Fibroblast of lung (primary cell): Measurements from ENCODE around the gene GET3. TPM values are rescaled to one million over a fixed set of nuclear protein-coding genes. Genes with fewer than 3 reads are reported as not detected.

Source experiments
- DNase-seq, 2 donors: peaks; one replicate each; pipeline versions ENCODE4 v3.0.0 to v3.0.0-alpha.2; 2010; ENCODE audit warnings: low read depth in 2 of 2
- H2AFZ ChIP-seq: 2 replicates; pipeline ENCODE4 v1.5.1; 2012; ENCODE audit warnings: low read length, control low read depth, inconsistent platforms
- H3K27ac ChIP-seq: 2 replicates; pipeline ENCODE4 v1.5.1; 2011; ENCODE audit warnings: low read length, control low read depth; ENCODE audit not compliant: insufficient read depth
- H3K27me3 ChIP-seq: 2 replicates; pipeline ENCODE4 v1.5.1; 2011; ENCODE audit warnings: mild to moderate bottlenecking, low read length; ENCODE audit not compliant: control insufficient read depth, insufficient read depth
- H3K36me3 ChIP-seq: 2 replicates; pipeline ENCODE4 v1.5.1; 2011; ENCODE audit warnings: low read length; ENCODE audit not compliant: control insufficient read depth, insufficient read depth
- H3K4me1 ChIP-seq: 2 replicates; pipeline ENCODE4 v1.5.1; 2011; ENCODE audit warnings: low read length; ENCODE audit not compliant: control insufficient read depth, insufficient read depth; ENCODE audit errors: extremely low read depth
- H3K4me2 ChIP-seq: 2 replicates; pipeline ENCODE4 v1.5.1; 2011; ENCODE audit warnings: low read length, control low read depth; ENCODE audit not compliant: insufficient read depth; ENCODE audit errors: extremely low read depth
- H3K4me3 ChIP-seq, 4 experiments: fragments of 200-600 bp in 1 of 4; sonication (generic) in 1 of 4; replicated peaks in 1 of 4; 2 replicates each; pipeline ENCODE4 v1.5.1; 2011 to 2016; ENCODE audit warnings: low read length in 4 of 4, low read depth in 3 of 4, mild to moderate bottlenecking in 3 of 4, control low read depth in 2 of 4, inconsistent platforms in 1 of 4, mixed read lengths in 1 of 4; ENCODE audit not compliant: insufficient read depth in 1 of 4; ENCODE audit errors: control extremely low read depth in 1 of 4
- H3K79me2 ChIP-seq: 2 replicates; pipeline ENCODE4 v1.5.1; 2012; ENCODE audit warnings: mild to moderate bottlenecking, low read length, inconsistent platforms; ENCODE audit not compliant: control insufficient read depth, insufficient read depth
- H3K9ac ChIP-seq: 2 replicates; pipeline ENCODE4 v1.5.1; 2011; ENCODE audit warnings: mild to moderate bottlenecking, low read length, control low read depth; ENCODE audit not compliant: insufficient read depth
- H3K9me3 ChIP-seq: 2 replicates; pipeline ENCODE4 v1.5.1; 2012; ENCODE audit warnings: low read depth, low read length; ENCODE audit not compliant: control insufficient read depth, insufficient read depth
- H4K20me1 ChIP-seq: 2 replicates; pipeline ENCODE4 v1.5.1; 2011; ENCODE audit warnings: low read length; ENCODE audit not compliant: control insufficient read depth, insufficient read depth; ENCODE audit errors: extremely low read depth
- EZH2 ChIP-seq: IDR thresholded peaks from 2 replicates; pipeline ENCODE4 v1.5.1; 2012; ENCODE audit warnings: low read length, control low read depth, mild to moderate bottlenecking; ENCODE audit errors: missing control alignments
- polyA plus RNA-seq, 2 donors: library from polyadenylated mRNA; depleted of rRNA in 1 of 2; stranded (reverse) in 1 of 2; unstranded in 1 of 2; fragments of >200 nt; gene quantifications; 2 replicates each; pipeline ENCODE4 v1.2.1, GENCODE V29; 2011 to 2012; ENCODE audit warnings: missing spikeins in 1 of 2
- total RNA-seq: library from RNA; depleted of rRNA; stranded (reverse); fragments of >200 nt; gene quantifications from 2 replicates; pipeline ENCODE4 v1.2.1, GENCODE V29; 2014
- TF ChIP-seq, protein P1 (sequence below), 2 donors: IDR thresholded peaks in 1 of 2; conservative IDR thresholded peaks in 1 of 2; 1 replicate in 1 of 2; 2 replicates in 1 of 2; pipeline ENCODE4 v1.5.1; 2011 to 2012; ENCODE audit warnings: low read length in 2 of 2, control low read depth in 1 of 2, inconsistent platforms in 1 of 2, low read depth in 1 of 2, mild to moderate bottlenecking in 1 of 2

GET3 gene
- total and polyA plus RNA-seq, 2 donors (not counting 1 experiment from before 2014, with no cell fraction given): 94.1 to 123 TPM

- TF ChIP-seq, protein P1, sequence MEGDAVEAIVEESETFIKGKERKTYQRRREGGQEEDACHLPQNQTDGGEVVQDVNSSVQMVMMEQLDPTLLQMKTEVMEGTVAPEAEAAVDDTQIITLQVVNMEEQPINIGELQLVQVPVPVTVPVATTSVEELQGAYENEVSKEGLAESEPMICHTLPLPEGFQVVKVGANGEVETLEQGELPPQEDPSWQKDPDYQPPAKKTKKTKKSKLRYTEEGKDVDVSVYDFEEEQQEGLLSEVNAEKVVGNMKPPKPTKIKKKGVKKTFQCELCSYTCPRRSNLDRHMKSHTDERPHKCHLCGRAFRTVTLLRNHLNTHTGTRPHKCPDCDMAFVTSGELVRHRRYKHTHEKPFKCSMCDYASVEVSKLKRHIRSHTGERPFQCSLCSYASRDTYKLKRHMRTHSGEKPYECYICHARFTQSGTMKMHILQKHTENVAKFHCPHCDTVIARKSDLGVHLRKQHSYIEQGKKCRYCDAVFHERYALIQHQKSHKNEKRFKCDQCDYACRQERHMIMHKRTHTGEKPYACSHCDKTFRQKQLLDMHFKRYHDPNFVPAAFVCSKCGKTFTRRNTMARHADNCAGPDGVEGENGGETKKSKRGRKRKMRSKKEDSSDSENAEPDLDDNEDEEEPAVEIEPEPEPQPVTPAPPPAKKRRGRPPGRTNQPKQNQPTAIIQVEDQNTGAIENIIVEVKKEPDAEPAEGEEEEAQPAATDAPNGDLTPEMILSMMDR (conservative IDR thresholded peaks at IDR 0.05 in 1 of 2, IDR thresholded peaks at IDR 0.05 in 1 of 2; ENCODE audit: low read depth in 1 of 2, low read length in 2 of 2): no peak
- TF ChIP-seq EZH2: no peak
- Histone ChIP-seq H3K79me2 (no peaks in the 10 kb centered on the region), H4K20me1 (no peaks in the 10 kb centered on the region), H3K9me3 (no peaks in the 10 kb centered on the region), H2AFZ (no peak overlapping the region), H3K9ac (no peak overlapping the region), H3K36me3 (peaks cover 17% of the 10 kb centered on the region), H3K4me1 (peaks cover 6% of the 10 kb centered on the region), H3K27me3 (no peaks in the 10 kb centered on the region), H3K4me3 (no peak overlapping the region), H3K27ac (no peak overlapping the region), H3K4me2 (no peak overlapping the region)
- DNase-seq: peak in 1 of 2 donors; percentile 32
Observed at GRCh38 chr19:12745166-12745897, 8.0 kb downstream of the GET3 start.

DNA sequence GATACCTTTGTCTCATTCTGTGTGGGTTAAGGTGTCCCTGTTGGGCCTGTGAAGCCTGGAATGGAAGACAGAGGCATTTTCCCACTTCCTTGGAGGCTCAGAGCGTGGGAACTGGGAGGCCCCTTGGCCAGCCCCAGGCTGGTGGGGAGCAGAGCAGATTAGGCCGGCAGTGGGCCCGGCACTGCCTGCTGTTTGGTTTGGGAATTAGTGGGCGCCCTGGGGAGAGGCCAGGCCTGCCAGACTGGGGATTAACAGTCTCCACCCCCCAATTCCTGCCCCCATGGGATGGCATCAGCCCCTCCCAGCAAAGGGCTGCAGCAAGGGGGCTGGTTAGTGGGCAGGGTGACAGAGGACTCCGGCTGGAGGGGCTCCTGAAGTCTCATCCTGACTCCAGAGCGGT lies 11.2 kb downstream of the GET3 start:
- TF ChIP-seq, protein P1 (conservative IDR thresholded peaks at IDR 0.05 in 1 of 2, IDR thresholded peaks at IDR 0.05 in 1 of 2; ENCODE audit: low read depth in 1 of 2, low read length in 2 of 2): no peak
- TF ChIP-seq EZH2: no peak
- Histone ChIP-seq H3K9me3 (no peaks in the 10 kb centered on the region), H4K20me1 (no peaks in the 10 kb centered on the region), H3K4me3 (no peak overlapping the region), H2AFZ (no peak overlapping the region), H3K4me1 (peaks cover 6% of the 10 kb centered on the region), H3K27me3 (peaks cover 12% of the 10 kb centered on the region), H3K36me3 (peaks cover 17% of the 10 kb centered on the region), H3K4me2 (no peak overlapping the region), H3K9ac (no peak overlapping the region), H3K27ac (no peak overlapping the region), H3K79me2 (no peaks in the 10 kb centered on the region)
- DNase-seq: no peak

DNA sequence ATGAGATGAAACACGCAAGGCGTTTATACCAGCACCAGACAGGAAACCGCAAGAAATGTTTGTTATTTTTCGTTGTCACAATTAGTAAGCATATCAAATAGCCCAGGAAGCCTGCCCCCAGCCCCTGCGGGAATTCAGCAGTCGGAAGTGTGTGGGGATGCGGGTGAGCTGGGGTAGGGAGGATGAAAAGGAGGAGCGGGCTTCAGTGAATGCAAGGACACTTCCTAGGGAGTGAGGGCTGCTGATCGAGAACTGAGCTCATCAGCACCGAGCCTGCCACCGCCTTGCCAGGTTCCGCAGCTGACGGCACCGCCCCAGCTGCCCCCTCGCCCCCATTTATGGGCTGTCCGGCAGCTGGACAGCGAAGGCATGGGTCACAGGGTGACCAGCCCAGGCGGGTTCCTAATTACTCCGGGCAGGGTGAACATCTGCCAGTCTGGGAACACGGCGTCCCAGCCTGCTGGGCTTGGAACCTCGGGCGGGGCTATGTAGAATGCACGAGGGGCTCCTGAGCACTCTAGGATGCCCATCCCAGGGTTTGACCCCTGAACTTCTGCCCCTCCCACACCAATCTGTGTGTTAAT lies 12.7 kb downstream of the GET3 start:
- Histone ChIP-seq H3K4me1 (peaks cover 6% of the 10 kb centered on the region), H3K9ac (no peak overlapping the region), H3K9me3 (no peaks in the 10 kb centered on the region), H3K27ac (no peak overlapping the region), H3K36me3 (peaks cover 16% of the 10 kb centered on the region), H3K4me3 (no peak overlapping the region), H2AFZ (no peak overlapping the region), H4K20me1 (no peaks in the 10 kb centered on the region), H3K27me3 (peaks cover 16% of the 10 kb centered on the region), H3K4me2 (no peak overlapping the region), H3K79me2 (no peaks in the 10 kb centered on the region)
- TF ChIP-seq, protein P1 (conservative IDR thresholded peaks at IDR 0.05 in 1 of 2, IDR thresholded peaks at IDR 0.05 in 1 of 2; ENCODE audit: low read depth in 1 of 2, low read length in 2 of 2): no peak
- TF ChIP-seq EZH2: no peak
- DNase-seq: peak; percentile 41 to 44
